WTC11 (cell line): ENCODE measurements around the gene LNX2. TPM values are rescaled to one million over a fixed set of nuclear protein-coding genes. Genes with fewer than 3 reads are reported as not detected.

Source experiments
- ATAC-seq: fragments of 200-7000 bp; cut with Tn5 transposase; 2 replicates; pipeline ENCODE4 v1.10.0; 2021; ENCODE audit warnings: mild to moderate bottlenecking, moderate library complexity
- CTCF ChIA-PET: fragments of 300-600 bp; sonication (Branson Sonifier 250); formaldehyde crosslinking; loops from one replicate; lab custom pipeline; 2021; ENCODE audit warnings: antibody characterized with exemption; lab: Charles Lee
- POLR2A ChIA-PET: fragments of 350-600 bp; sonication (Branson Sonifier 250); formaldehyde crosslinking; loops from one replicate; lab custom pipeline; 2021; ENCODE audit warnings: antibody characterized with exemption; lab: Charles Lee
- DNase-seq: peaks from one replicate; pipeline ENCODE4 v3.0.0; 2021; ENCODE audit warnings: low spot score
- H3K27ac Mint-ChIP-seq: 2 replicates; pipeline ENCODE4 v1.8.0; 2021; ENCODE audit warnings: mixed read lengths
- H3K27me3 Mint-ChIP-seq: 2 replicates; pipeline ENCODE4 v1.8.0; 2021; ENCODE audit warnings: low read depth, mild to moderate bottlenecking, moderate library complexity, mixed read lengths
- H3K36me3 Mint-ChIP-seq: 2 replicates; pipeline ENCODE4 v1.8.0; 2021; ENCODE audit warnings: mixed read lengths
- H3K4me1 Mint-ChIP-seq: 2 replicates; pipeline ENCODE4 v1.8.0; 2022; ENCODE audit warnings: mixed read lengths
- H3K4me3 Mint-ChIP-seq: 2 replicates; pipeline ENCODE4 v1.8.0; 2021; ENCODE audit warnings: mild to moderate bottlenecking, moderate library complexity, mixed read lengths
- H3K9me3 Mint-ChIP-seq: 2 replicates; pipeline ENCODE4 v1.8.0; 2021; ENCODE audit warnings: mixed read lengths
- AR ChIP-seq: fragments of 250-450 bp; sonication (Bioruptor Pico); IDR thresholded peaks from 2 replicates; pipeline ENCODE4 v1.9.0; 2021; ENCODE audit warnings: mild to moderate bottlenecking
- E2F4 ChIP-seq: sonication (generic); formaldehyde crosslinking; IDR thresholded peaks from 2 replicates; pipeline ENCODE4 v1.8.1; 2022; ENCODE audit warnings: low read depth, mild to moderate bottlenecking, moderate library complexity, missing genetic modification reagents, borderline replicate concordance
- FOXK1 ChIP-seq: sonication (generic); formaldehyde crosslinking; IDR thresholded peaks from 2 replicates; pipeline ENCODE4 v1.8.0; 2022; ENCODE audit warnings: mild to moderate bottlenecking, moderate library complexity, missing genetic modification reagents
- FOXP1 ChIP-seq: sonication (generic); formaldehyde crosslinking; IDR thresholded peaks from 2 replicates; pipeline ENCODE4 v1.8.0; 2022; ENCODE audit warnings: missing genetic modification reagents, mild to moderate bottlenecking, moderate library complexity, borderline replicate concordance
- GTF2I ChIP-seq: fragments of 250-450 bp; sonication (Bioruptor Pico); conservative IDR thresholded peaks from 2 replicates; pipeline ENCODE4 v1.4.0; 2021; ENCODE audit warnings: mild to moderate bottlenecking
- IRF2 ChIP-seq: sonication (generic); formaldehyde crosslinking; IDR thresholded peaks from 2 replicates; pipeline ENCODE4 v1.8.0; 2022; ENCODE audit warnings: low read depth, missing genetic modification reagents, borderline replicate concordance
- JUN ChIP-seq: sonication (generic); formaldehyde crosslinking; IDR thresholded peaks from 2 replicates; pipeline ENCODE4 v1.8.0; 2023; ENCODE audit warnings: mild to moderate bottlenecking, missing genetic modification reagents
- NR3C1 ChIP-seq: sonication (generic); formaldehyde crosslinking; conservative IDR thresholded peaks from 2 replicates; pipeline ENCODE4 v1.8.1; 2023; ENCODE audit warnings: low read depth, mild to moderate bottlenecking, missing genetic modification reagents
- PRRX2 ChIP-seq: fragments of 250-450 bp; sonication (Bioruptor Pico); IDR thresholded peaks from 2 replicates; pipeline ENCODE4 v1.8.0; 2021; ENCODE audit warnings: mild to moderate bottlenecking
- RORB ChIP-seq: fragments of 250-450 bp; sonication (Bioruptor Pico); IDR thresholded peaks from 2 replicates; pipeline ENCODE4 v1.9.0; 2021; ENCODE audit warnings: mild to moderate bottlenecking
- TEAD1 ChIP-seq: sonication (generic); formaldehyde crosslinking; IDR thresholded peaks from 2 replicates; pipeline ENCODE4 v1.8.0; 2022; ENCODE audit warnings: mild to moderate bottlenecking, missing genetic modification reagents
- TP53 ChIP-seq: sonication (generic); formaldehyde crosslinking; IDR thresholded peaks from 2 replicates; pipeline ENCODE4 v1.8.1; 2023; ENCODE audit warnings: mild to moderate bottlenecking, missing genetic modification reagents
- ZNF121 ChIP-seq: sonication (generic); formaldehyde crosslinking; IDR thresholded peaks from 2 replicates; pipeline ENCODE4 v1.8.0; 2023; ENCODE audit warnings: missing genetic modification reagents
- ZNF416 ChIP-seq: fragments of 250-450 bp; sonication (Bioruptor Pico); IDR thresholded peaks from 2 replicates; pipeline ENCODE4 v1.9.0; 2021; ENCODE audit warnings: mild to moderate bottlenecking, inconsistent platforms
- ZNF532 ChIP-seq: fragments of 250-450 bp; sonication (Bioruptor Pico); IDR thresholded peaks from 2 replicates; pipeline ENCODE4 v1.9.0; 2021; ENCODE audit warnings: mild to moderate bottlenecking, borderline replicate concordance
- ZNF671 ChIP-seq: fragments of 250-450 bp; sonication (Bioruptor Pico); IDR thresholded peaks from 2 replicates; pipeline ENCODE4 v1.8.0; 2021; ENCODE audit warnings: mild to moderate bottlenecking
- total RNA-seq: library from RNA; stranded (reverse); gene quantifications from 3 replicates; pipeline ENCODE4 v1.2.3, GENCODE V29; 2021
- TF ChIP-seq, protein P1 (sequence below): sonication (generic); formaldehyde crosslinking; IDR thresholded peaks from 2 replicates; pipeline ENCODE4 v1.8.1; 2022; ENCODE audit warnings: missing genetic modification reagents, borderline replicate concordance
- TF ChIP-seq, protein P2 (sequence below): sonication (generic); formaldehyde crosslinking; IDR thresholded peaks from 2 replicates; pipeline ENCODE4 v1.8.1; 2023; ENCODE audit warnings: mild to moderate bottlenecking, moderate library complexity, missing genetic modification reagents
- TF ChIP-seq, protein P3 (sequence below): fragments of 250-450 bp; sonication (Bioruptor Pico); IDR thresholded peaks from 2 replicates; pipeline ENCODE4 v1.8.0; 2021; ENCODE audit warnings: mild to moderate bottlenecking
- TF ChIP-seq, protein P4 (sequence below): sonication (generic); formaldehyde crosslinking; IDR thresholded peaks from 2 replicates; pipeline ENCODE4 v1.8.1; 2023; ENCODE audit warnings: mild to moderate bottlenecking, missing genetic modification reagents

The LNX2 gene
- total RNA-seq, 1 experiment from 2014 or later, result 10.1 TPM

- H3K4me3 Mint-ChIP-seq, result no peak overlapping the region
- POLR2A ChIA-PET, result interaction anchor here (1.1 to 1.7 kb wide), 2 partner anchors 15 to 17 kb away, joined by 3 to 7 read pairs; partner anchors contain the start of gene LNX2
- ATAC-seq, result no peak
Observed at GRCh38 chr13:27638001-27638400, 17.7 kb upstream of the LNX2 start.

GRCh38 chr13:27637289-27637626, 16.9 kb upstream of the LNX2 start:
- Mint-ChIP-seq H3K36me3 (no peaks in the 10 kb centered on the region), H3K4me1 (0 out of 2 replicates have a peak, but pooled peaks cover 3% of the 10 kb centered on the region), H3K9me3 (no peaks in the 10 kb centered on the region), H3K27ac (no peak overlapping the region), H3K27me3 (no peaks in the 10 kb centered on the region), H3K4me3 (no peak overlapping the region)
- CTCF ChIA-PET, result no interaction called here
- DNase-seq (no peak), ATAC-seq (no peak)
- POLR2A ChIA-PET, result no interaction called here
- TF ChIP-seq AR (CRISPR knock-in tag), result no peak
- no peak for TF ChIP-seq PRRX2 (CRISPR knock-in tag)
- TF ChIP-seq, protein P1, sequence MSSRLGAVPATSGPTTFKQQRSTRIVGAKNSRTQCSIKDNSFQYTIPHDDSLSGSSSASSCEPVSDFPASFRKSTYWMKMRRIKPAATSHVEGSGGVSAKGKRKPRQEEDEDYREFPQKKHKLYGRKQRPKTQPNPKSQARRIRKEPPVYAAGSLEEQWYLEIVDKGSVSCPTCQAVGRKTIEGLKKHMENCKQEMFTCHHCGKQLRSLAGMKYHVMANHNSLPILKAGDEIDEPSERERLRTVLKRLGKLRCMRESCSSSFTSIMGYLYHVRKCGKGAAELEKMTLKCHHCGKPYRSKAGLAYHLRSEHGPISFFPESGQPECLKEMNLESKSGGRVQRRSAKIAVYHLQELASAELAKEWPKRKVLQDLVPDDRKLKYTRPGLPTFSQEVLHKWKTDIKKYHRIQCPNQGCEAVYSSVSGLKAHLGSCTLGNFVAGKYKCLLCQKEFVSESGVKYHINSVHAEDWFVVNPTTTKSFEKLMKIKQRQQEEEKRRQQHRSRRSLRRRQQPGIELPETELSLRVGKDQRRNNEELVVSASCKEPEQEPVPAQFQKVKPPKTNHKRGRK, result no peak
- no peak for TF ChIP-seq JUN
- no peak for TF ChIP-seq ZNF121 (CRISPR knock-in tag)
- TF ChIP-seq TEAD1, result no peak
- TF ChIP-seq, protein P2, sequence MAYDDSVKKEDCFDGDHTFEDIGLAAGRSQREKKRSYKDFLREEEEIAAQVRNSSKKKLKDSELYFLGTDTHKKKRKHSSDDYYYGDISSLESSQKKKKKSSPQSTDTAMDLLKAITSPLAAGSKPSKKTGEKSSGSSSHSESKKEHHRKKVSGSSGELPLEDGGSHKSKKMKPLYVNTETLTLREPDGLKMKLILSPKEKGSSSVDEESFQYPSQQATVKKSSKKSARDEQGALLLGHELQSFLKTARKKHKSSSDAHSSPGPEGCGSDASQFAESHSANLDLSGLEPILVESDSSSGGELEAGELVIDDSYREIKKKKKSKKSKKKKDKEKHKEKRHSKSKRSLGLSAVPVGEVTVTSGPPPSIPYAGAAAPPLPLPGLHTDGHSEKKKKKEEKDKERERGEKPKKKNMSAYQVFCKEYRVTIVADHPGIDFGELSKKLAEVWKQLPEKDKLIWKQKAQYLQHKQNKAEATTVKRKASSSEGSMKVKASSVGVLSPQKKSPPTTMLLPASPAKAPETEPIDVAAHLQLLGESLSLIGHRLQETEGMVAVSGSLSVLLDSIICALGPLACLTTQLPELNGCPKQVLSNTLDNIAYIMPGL (CRISPR knock-in tag), result no peak
- TF ChIP-seq ZNF532 (CRISPR knock-in tag), result no peak
- TF ChIP-seq, protein P3, sequence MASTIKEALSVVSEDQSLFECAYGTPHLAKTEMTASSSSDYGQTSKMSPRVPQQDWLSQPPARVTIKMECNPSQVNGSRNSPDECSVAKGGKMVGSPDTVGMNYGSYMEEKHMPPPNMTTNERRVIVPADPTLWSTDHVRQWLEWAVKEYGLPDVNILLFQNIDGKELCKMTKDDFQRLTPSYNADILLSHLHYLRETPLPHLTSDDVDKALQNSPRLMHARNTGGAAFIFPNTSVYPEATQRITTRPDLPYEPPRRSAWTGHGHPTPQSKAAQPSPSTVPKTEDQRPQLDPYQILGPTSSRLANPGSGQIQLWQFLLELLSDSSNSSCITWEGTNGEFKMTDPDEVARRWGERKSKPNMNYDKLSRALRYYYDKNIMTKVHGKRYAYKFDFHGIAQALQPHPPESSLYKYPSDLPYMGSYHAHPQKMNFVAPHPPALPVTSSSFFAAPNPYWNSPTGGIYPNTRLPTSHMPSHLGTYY (CRISPR knock-in tag), result no peak
- TF ChIP-seq IRF2 (CRISPR knock-in tag), result no peak
- TF ChIP-seq RORB (CRISPR knock-in tag), result no peak
- TF ChIP-seq FOXK1 (CRISPR knock-in tag), result no peak
- TF ChIP-seq, protein P4, sequence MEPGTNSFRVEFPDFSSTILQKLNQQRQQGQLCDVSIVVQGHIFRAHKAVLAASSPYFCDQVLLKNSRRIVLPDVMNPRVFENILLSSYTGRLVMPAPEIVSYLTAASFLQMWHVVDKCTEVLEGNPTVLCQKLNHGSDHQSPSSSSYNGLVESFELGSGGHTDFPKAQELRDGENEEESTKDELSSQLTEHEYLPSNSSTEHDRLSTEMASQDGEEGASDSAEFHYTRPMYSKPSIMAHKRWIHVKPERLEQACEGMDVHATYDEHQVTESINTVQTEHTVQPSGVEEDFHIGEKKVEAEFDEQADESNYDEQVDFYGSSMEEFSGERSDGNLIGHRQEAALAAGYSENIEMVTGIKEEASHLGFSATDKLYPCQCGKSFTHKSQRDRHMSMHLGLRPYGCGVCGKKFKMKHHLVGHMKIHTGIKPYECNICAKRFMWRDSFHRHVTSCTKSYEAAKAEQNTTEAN, result no peak
- TF ChIP-seq NR3C1 (CRISPR knock-in tag), result no peak
- no peak for TF ChIP-seq FOXP1 (CRISPR knock-in tag)
- TF ChIP-seq E2F4 (CRISPR knock-in tag), result no peak

More at GRCh38 chr13:27638001-27638400, 17.7 kb upstream of the LNX2 start:
- CTCF ChIA-PET, result interaction anchor here (0.7 to 0.8 kb wide), 2 partner anchors 16 to 30 kb away, joined by 3 read pairs; no protein-coding TSS in a partner anchor
- TF ChIP-seq E2F4 (CRISPR knock-in tag), result no peak
- no peak for TF ChIP-seq TP53 (CRISPR knock-in tag)
- TF ChIP-seq ZNF416 (CRISPR knock-in tag), result no peak
- no peak for TF ChIP-seq GTF2I
- no peak for TF ChIP-seq ZNF671 (CRISPR knock-in tag)
- Mint-ChIP-seq H3K36me3 (no peaks in the 10 kb centered on the region), H3K27me3 (no peaks in the 10 kb centered on the region), H3K4me1 (0 out of 2 replicates have a peak, but pooled peaks cover 3% of the 10 kb centered on the region), H3K9me3 (no peaks in the 10 kb centered on the region), H3K27ac (no peak overlapping the region)
- DNase-seq, result no peak
